Endothelial cell of umbilical vein (primary cell): Measurements from ENCODE around the gene SPIRE2. TPM values are rescaled to one million over a fixed set of nuclear protein-coding genes. Genes with fewer than 3 reads are reported as not detected.

Source experiments
- BruUV-seq: library from RNA; stranded (reverse); fragments of 400-500 nt; replicated peaks from 2 replicates; lab custom pipeline; 2021; lab: Mats Ljungman, UMichigan
- CTCF ChIA-PET: fragments of 300-600, 350-600 bp; sonication (Branson Sonifier 250); formaldehyde crosslinking; loops from one replicate; lab custom pipeline; 2021; ENCODE audit warnings: antibody characterized with exemption, inconsistent platforms; lab: Charles Lee
- POLR2A ChIA-PET: fragments of 300-600, 350-600 bp; sonication (Branson Sonifier 250); formaldehyde crosslinking; loops from one replicate; lab custom pipeline; 2021; ENCODE audit warnings: antibody characterized with exemption, inconsistent platforms; lab: Charles Lee
- DNase-seq: peaks from one replicate; pipeline ENCODE4 v3.0.0-alpha.2; 2011; ENCODE audit warnings: low read depth, low spot score
- FAIRE-seq: peaks from 2 replicates; lab custom pipeline; 2011; peaks lifted over from hg19 to GRCh38; lab: Jason Lieb, UNC
- H2AFZ ChIP-seq: 2 replicates; pipeline ENCODE4 v1.6.0; 2012; ENCODE audit warnings: low read depth, low read length, control low read depth, inconsistent platforms
- H3K27ac ChIP-seq: 2 replicates; pipeline ENCODE4 v1.5.1; 2011; ENCODE audit warnings: low read depth, mild to moderate bottlenecking, control low read depth, low read length, moderate library complexity; ENCODE audit not compliant: insufficient read depth
- H3K27me3 ChIP-seq, 2 experiments: 2 replicates each; pipeline versions ENCODE4 v1.6.0 to v1.6.1; 2011; ENCODE audit warnings: low read length in 2 of 2, mixed read lengths in 1 of 2; ENCODE audit not compliant: control insufficient read depth in 2 of 2, insufficient read depth in 2 of 2
- H3K36me3 ChIP-seq, 2 experiments: 2 replicates in 1 of 2; 3 replicates in 1 of 2; pipeline ENCODE4 v1.5.1; 2011; ENCODE audit warnings: low read length in 2 of 2, mild to moderate bottlenecking in 1 of 2, moderate library complexity in 1 of 2; ENCODE audit not compliant: control insufficient read depth in 2 of 2, insufficient read depth in 2 of 2; ENCODE audit errors: extremely low read depth in 1 of 2
- H3K4me1 ChIP-seq: 3 replicates; pipeline ENCODE4 v1.5.1; 2011; ENCODE audit warnings: mild to moderate bottlenecking, low read length; ENCODE audit not compliant: control insufficient read depth, insufficient read depth; ENCODE audit errors: extremely low read depth
- H3K4me2 ChIP-seq: 2 replicates; pipeline ENCODE4 v1.6.1; 2011; ENCODE audit warnings: low read length, control low read depth, mixed read lengths; ENCODE audit not compliant: insufficient read depth
- H3K4me3 ChIP-seq, 3 experiments: fragments of 200-600 bp in 1 of 3; sonication (generic), shearing (Covaris generic) in 1 of 3; replicated peaks in 1 of 3; 2 replicates each; pipeline ENCODE4 v1.5.1; 2011 to 2016; ENCODE audit warnings: control low read depth in 3 of 3, low read length in 3 of 3, mild to moderate bottlenecking in 2 of 3, inconsistent platforms in 1 of 3, low read depth in 1 of 3, moderate library complexity in 1 of 3; ENCODE audit not compliant: insufficient read depth in 1 of 3
- H3K79me2 ChIP-seq: 2 replicates; pipeline ENCODE4 v1.6.0; 2012; ENCODE audit warnings: low read length, inconsistent platforms; ENCODE audit not compliant: control insufficient read depth, insufficient read depth
- H3K9ac ChIP-seq: replicated peaks from 2 replicates; pipeline ENCODE3; 2011; ENCODE audit warnings: low read length, control low read depth; ENCODE audit not compliant: insufficient read depth; ENCODE audit errors: extremely low read depth
- H3K9me1 ChIP-seq: replicated peaks from 3 replicates; pipeline ENCODE4 v1.6.0; 2011; ENCODE audit warnings: mild to moderate bottlenecking, low read length; ENCODE audit not compliant: control insufficient read depth, insufficient read depth; ENCODE audit errors: extremely low read depth
- H3K9me3 ChIP-seq: replicated peaks from 2 replicates; pipeline ENCODE4 v1.5.1; 2012; ENCODE audit warnings: low read length, inconsistent platforms; ENCODE audit not compliant: control insufficient read depth, insufficient read depth
- H4K20me1 ChIP-seq: replicated peaks from 2 replicates; pipeline ENCODE3; 2011; ENCODE audit warnings: mild to moderate bottlenecking, low read length; ENCODE audit not compliant: control insufficient read depth, insufficient read depth; ENCODE audit errors: extremely low read depth
- EZH2 ChIP-seq: IDR thresholded peaks from 2 replicates; pipeline ENCODE4 v1.6.1; 2012; ENCODE audit warnings: borderline replicate concordance, low read depth, mild to moderate bottlenecking, moderate library complexity, low read length, inconsistent platforms; ENCODE audit not compliant: severe bottlenecking
- FOS ChIP-seq: IDR thresholded peaks from 2 replicates; pipeline ENCODE4 v1.6.1; 2011; ENCODE audit warnings: mild to moderate bottlenecking, low read length, moderate library complexity, borderline replicate concordance; ENCODE audit not compliant: insufficient read depth
- GATA2 ChIP-seq: IDR thresholded peaks from 2 replicates; pipeline ENCODE4 v1.7.0; 2011; ENCODE audit warnings: low read depth, mild to moderate bottlenecking, moderate library complexity, mixed read lengths, low read length; ENCODE audit not compliant: insufficient read length, insufficient read depth
- JUN ChIP-seq: IDR thresholded peaks from 2 replicates; pipeline ENCODE4 v1.6.1; 2011; ENCODE audit warnings: borderline replicate concordance, low read depth; ENCODE audit not compliant: insufficient read length, insufficient read depth
- MYC ChIP-seq: IDR thresholded peaks from one replicate; pipeline ENCODE4 v1.6.1; 2011; ENCODE audit warnings: mild to moderate bottlenecking, low read depth, low read length
- POLR2A ChIP-seq: IDR thresholded peaks from 2 replicates; pipeline ENCODE4 v1.6.1; 2012; ENCODE audit warnings: low read depth, mild to moderate bottlenecking, control low read depth, low read length
- POLR2AphosphoS5 ChIP-seq: IDR thresholded peaks from 2 replicates; pipeline ENCODE4 v1.6.1; 2012; ENCODE audit warnings: low read depth, mild to moderate bottlenecking, control low read depth, low read length, moderate library complexity; ENCODE audit not compliant: insufficient read depth
- dilution Hi-C: fragments of 300-500 bp; cut with MboI; formaldehyde crosslinking; loops from one replicate; pipeline ENCODE4 v1.15.0; 2019; ENCODE audit warnings: low sequenced_read_pairs; ENCODE audit not compliant: extremely low pct_ligation_motif_present
- intact Hi-C: fragments of 100-400 bp; cut with micrococcal nuclease; formaldehyde crosslinking; loops from one replicate; pipeline ENCODE4 v1.10.0; 2022
- polyA plus RNA-seq, 4 experiments: library from polyadenylated mRNA; depleted of rRNA in 3 of 4; stranded (reverse) in 3 of 4; unstranded in 1 of 4; fragments of >200 nt; gene quantifications; 2 replicates each; pipeline versions ENCODE4 v1.2.1 to v1.2.3, GENCODE V29; 2011 to 2012; ENCODE audit warnings: missing spikeins in 1 of 4
- total RNA-seq: library from RNA; stranded (reverse); gene quantifications from 2 replicates; pipeline ENCODE4 v1.2.3, GENCODE V29; 2021
- TF ChIP-seq, protein P1 (sequence below), 2 donors: IDR thresholded peaks; 1 replicate in 1 of 2; 2 replicates in 1 of 2; pipeline ENCODE4 v1.5.1; 2011; ENCODE audit warnings: low read length in 2 of 2, mild to moderate bottlenecking in 2 of 2, moderate library complexity in 2 of 2, control low read depth in 1 of 2, inconsistent platforms in 1 of 2, low read depth in 1 of 2; ENCODE audit not compliant: insufficient read depth in 1 of 2; ENCODE audit errors: extremely low read depth in 1 of 2
- TF ChIP-seq, protein P2 (sequence below): IDR thresholded peaks from 2 replicates; pipeline ENCODE4 v1.6.1; 2011; ENCODE audit not compliant: insufficient read depth, insufficient read length

SPIRE2 gene
- total and polyA plus RNA-seq, 2 donors (not counting 3 experiments of a cell fraction or from before 2014, with no cell fraction given) = 1.2 to 3.1 TPM

DNA sequence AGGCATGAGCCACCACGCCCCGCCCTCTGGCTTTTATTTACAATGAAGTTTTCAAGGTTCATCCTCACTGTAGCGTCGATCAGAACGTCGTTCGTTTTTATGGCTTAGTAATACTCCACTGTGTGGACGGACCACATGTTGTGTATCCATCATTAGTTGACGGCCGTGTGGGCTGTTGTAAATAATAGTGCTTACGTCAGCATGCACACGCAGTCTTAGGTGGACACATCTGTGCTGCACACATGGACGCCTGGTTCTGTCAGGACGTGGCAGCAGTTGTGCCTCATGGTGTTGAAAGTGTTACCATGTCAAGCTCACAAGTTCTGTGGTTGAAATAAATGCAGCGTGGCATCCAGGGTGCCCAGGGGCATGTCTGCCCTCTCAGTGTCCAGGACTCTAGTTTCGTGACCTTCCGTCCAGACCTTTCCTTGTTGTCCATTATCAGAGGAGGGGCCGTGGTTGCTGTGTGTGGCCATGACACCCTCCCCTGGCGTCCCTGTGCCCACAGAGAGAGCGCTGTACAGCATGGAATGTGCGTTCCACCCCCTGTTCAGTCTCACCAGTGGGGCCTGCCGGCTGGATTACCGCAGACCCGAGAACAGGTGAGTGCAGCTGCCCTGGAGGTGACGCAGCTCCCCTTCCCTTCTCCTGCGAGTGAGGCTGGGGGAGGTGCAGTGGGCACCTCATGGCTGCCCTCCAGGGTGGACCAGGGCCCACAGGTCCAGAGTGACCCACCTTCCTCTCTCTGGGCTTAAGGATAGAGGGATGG, 67.4 kb downstream of the SPIRE2 start:
- ChIA-PET CTCF (interaction anchor here (0.9 kb wide), 1 partner anchor 10 kb away, joined by 3 read pairs; no protein-coding TSS in a partner anchor), POLR2A (no interaction called here)
- intact Hi-C loops (no loop called here), dilution Hi-C loops (no loop called here)
- FAIRE-seq = no peak
- Histone ChIP-seq H3K4me3 (no peak overlapping the region), H3K9me3 (no peaks in the 10 kb centered on the region), H2AFZ (no peak overlapping the region), H4K20me1 (peaks cover 2% of the 10 kb centered on the region), H3K27ac (no peak overlapping the region), H3K4me2 (no peak overlapping the region), H3K9me1 (no peaks in the 10 kb centered on the region), H3K79me2 (no peaks in the 10 kb centered on the region), H3K27me3 (no peaks in the 10 kb centered on the region), H3K36me3 (peaks cover 17 to 59% of the 10 kb centered on the region in 2 experiments), H3K4me1 (no peaks in the 10 kb centered on the region), H3K9ac (no peak overlapping the region)
- DNase-seq = no peak
- no TSS peak for BruUV-seq
- no peak for TF ChIP-seq FOS
- TF ChIP-seq, protein P1, sequence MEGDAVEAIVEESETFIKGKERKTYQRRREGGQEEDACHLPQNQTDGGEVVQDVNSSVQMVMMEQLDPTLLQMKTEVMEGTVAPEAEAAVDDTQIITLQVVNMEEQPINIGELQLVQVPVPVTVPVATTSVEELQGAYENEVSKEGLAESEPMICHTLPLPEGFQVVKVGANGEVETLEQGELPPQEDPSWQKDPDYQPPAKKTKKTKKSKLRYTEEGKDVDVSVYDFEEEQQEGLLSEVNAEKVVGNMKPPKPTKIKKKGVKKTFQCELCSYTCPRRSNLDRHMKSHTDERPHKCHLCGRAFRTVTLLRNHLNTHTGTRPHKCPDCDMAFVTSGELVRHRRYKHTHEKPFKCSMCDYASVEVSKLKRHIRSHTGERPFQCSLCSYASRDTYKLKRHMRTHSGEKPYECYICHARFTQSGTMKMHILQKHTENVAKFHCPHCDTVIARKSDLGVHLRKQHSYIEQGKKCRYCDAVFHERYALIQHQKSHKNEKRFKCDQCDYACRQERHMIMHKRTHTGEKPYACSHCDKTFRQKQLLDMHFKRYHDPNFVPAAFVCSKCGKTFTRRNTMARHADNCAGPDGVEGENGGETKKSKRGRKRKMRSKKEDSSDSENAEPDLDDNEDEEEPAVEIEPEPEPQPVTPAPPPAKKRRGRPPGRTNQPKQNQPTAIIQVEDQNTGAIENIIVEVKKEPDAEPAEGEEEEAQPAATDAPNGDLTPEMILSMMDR (IDR thresholded peaks at IDR 0.05; ENCODE audit: extremely low read depth in 1 of 2, insufficient read depth in 1 of 2, low read depth in 1 of 2, low read length in 2 of 2) = no peak

DNA sequence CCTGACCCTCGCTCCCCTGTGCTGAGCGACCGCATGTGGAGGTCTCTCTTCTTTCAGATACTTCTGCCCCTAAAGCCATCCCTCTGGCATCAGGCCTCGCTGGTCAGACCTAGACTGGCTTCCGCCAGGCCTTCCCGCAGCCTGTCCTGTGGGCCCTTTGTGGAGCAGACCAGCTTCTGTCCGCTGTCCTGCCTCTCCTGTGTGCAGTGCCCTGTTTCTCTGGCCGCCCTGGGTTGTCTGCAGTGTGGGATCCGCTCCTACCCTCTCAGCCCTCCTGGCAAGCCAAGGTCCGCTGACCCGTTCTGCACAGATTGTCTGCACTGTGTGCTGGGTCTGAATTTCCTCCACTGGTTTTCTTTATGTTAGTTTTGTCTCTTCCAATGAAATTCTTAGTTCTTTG, 68.9 kb downstream of the SPIRE2 start:
- H3K27ac ChIP-seq = no peak overlapping the region
- intact Hi-C loops = no loop called here
- ChIA-PET POLR2A (interaction anchor here (0.8 kb wide), 1 partner anchor 10 kb away, joined by 6 read pairs; no protein-coding TSS in a partner anchor), CTCF (interaction anchor here (1.0 kb wide), 1 partner anchor 13 kb away, joined by 4 read pairs; no protein-coding TSS in a partner anchor)
- no peak for DNase-seq
- H3K4me2 ChIP-seq = no peak overlapping the region
- no peak overlapping the region for H3K9ac ChIP-seq
- no TSS peak for BruUV-seq
- H3K4me1 ChIP-seq = no peaks in the 10 kb centered on the region
- TF ChIP-seq MYC = no peak
- no peak for TF ChIP-seq JUN
- no peak for TF ChIP-seq POLR2A
- no peak for TF ChIP-seq FOS
- TF ChIP-seq POLR2AphosphoS5 = no peak
- TF ChIP-seq, protein P2, sequence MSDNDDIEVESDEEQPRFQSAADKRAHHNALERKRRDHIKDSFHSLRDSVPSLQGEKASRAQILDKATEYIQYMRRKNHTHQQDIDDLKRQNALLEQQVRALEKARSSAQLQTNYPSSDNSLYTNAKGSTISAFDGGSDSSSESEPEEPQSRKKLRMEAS = no peak
- TF ChIP-seq EZH2 = no peak
- TF ChIP-seq, protein P1 (IDR thresholded peaks at IDR 0.05; ENCODE audit: extremely low read depth in 1 of 2, insufficient read depth in 1 of 2, low read depth in 1 of 2, low read length in 2 of 2) = no peak
- TF ChIP-seq GATA2 = no peak
- H4K20me1 ChIP-seq = peaks cover 2% of the 10 kb centered on the region
- no peaks in the 10 kb centered on the region for H3K79me2 ChIP-seq
- no peaks in the 10 kb centered on the region for H3K9me3 ChIP-seq
- no peaks in the 10 kb centered on the region for H3K27me3 ChIP-seq
- H2AFZ ChIP-seq = no peak overlapping the region
- dilution Hi-C loops = no loop called here
- H3K36me3 ChIP-seq = peaks cover 14 to 54% of the 10 kb centered on the region in 2 experiments
- no peaks in the 10 kb centered on the region for H3K9me1 ChIP-seq
- no peak for FAIRE-seq
- no peak overlapping the region for H3K4me3 ChIP-seq
